Measurements from ENCODE around the gene SLC30A2.

DNA sequence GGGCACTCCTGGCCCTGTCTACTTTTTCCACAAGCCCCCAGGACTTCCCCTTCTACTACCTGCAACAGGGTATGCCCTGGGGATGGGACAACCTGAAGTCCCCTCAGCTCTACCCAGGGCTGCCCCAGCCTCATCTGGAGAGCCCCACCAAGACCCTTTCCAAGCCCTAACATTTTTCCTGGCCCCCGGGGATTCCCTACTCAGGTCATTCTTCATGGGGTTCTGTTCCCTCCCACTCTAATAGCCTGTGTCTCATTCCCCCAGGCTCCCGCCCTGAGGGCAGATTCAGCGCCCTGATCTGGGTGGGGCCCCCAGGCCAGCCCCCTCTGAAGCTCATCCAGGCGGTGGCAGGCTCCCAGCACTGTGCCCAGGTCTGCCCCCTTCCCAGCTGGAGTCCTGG lies 14.7 kb downstream of the SLC30A2 start:
- TF ChIP-seq CTCF (optimal IDR thresholded peaks at IDR 0.05 in 1 of 3, IDR thresholded peaks at IDR 0.05 in 1 of 3, conservative IDR thresholded peaks at IDR 0.05 in 1 of 3; ENCODE audit: extremely low read depth in 1 of 3, insufficient read depth in 2 of 3, low read length in 3 of 3) = no peak
- no peak for TF ChIP-seq EZH2 (IDR thresholded peaks at IDR 0.05; ENCODE audit: low read length)

Measured in keratinocyte (primary cell).